NCI-H748 (cell line): ENCODE results near the gene EHMT1.
A peak's percentile ranks its signal among the peaks of the same experiment; 100 is the strongest.
"Not testable (repeated sequence)": the region's sequence is repeated elsewhere in the genome, so short reads cannot be mapped to it uniquely, and the experiment has no call there.

ENCODE experiments used
- DNase-seq: peaks from one replicate; lab custom pipeline; 2025; ENCODE audit not compliant: unreplicated experiment; lab: John Stamatoyannopoulos, UW

The EHMT1 gene

DNA sequence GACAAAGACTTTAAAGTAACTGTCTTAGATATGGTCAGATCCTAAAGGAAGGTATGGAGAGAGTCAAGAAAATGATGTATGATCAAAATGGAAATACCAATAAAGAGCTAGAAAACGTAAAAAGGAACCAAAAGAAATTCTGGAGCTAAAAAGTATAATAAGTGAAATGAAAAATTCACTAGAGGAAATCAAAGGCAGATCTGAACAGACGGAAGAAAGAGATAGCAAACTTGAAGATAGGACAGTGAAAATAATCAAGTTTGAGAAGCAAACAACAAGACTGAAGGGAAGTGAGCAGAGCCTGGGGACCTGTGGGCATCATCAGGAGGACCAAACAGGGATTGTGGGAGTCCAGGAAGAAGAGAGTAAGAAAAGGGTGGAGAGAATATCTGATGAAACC is 115.4 kb downstream of the EHMT1 start:
- no peak for DNase-seq

DNA sequence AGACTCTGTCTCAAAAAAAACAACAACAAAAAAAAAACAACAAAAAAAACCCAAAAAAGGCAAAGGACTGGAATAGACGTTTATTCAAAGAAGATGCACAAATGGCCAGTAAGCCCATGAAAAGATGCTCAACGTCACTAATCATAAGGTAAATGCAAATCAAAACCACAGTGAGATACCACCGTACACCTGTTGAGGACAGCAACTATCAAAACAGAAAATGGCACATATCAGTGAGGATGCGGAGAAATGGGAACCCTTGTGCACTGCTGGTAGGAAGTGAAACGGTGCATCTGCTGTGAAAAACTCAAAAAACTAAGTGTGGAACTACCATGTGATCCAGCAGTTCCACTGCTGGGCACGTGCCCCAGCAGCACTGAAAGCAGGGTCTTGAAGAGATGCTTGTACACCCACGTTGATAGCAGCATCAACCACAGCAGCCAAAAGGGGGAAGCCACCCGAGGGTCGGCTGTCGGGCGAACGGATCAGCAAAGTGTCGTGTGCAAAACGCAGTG is 119.4 kb downstream of the EHMT1 start:
- not testable (repeated sequence) for DNase-seq

DNA sequence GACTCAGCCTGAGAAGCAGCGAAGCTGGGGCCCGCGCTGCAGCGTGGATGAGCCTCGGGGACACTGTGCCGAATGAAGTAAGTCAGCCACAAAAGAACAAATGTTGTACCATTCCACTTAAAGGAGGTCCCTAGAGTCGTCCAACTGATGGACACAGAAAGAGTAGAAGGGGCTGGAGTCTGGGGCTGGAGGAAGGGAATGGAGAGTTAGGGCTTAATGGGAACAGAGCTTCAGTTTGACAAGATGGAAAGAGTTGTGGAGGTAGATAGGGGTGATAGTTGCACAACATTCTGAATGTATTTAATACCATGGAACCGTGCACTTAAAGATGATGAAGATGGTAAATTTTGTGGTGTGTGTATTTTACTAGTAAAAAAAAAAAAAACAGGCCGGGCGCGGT is 119.9 kb downstream of the EHMT1 start:
- no peak for DNase-seq

DNA sequence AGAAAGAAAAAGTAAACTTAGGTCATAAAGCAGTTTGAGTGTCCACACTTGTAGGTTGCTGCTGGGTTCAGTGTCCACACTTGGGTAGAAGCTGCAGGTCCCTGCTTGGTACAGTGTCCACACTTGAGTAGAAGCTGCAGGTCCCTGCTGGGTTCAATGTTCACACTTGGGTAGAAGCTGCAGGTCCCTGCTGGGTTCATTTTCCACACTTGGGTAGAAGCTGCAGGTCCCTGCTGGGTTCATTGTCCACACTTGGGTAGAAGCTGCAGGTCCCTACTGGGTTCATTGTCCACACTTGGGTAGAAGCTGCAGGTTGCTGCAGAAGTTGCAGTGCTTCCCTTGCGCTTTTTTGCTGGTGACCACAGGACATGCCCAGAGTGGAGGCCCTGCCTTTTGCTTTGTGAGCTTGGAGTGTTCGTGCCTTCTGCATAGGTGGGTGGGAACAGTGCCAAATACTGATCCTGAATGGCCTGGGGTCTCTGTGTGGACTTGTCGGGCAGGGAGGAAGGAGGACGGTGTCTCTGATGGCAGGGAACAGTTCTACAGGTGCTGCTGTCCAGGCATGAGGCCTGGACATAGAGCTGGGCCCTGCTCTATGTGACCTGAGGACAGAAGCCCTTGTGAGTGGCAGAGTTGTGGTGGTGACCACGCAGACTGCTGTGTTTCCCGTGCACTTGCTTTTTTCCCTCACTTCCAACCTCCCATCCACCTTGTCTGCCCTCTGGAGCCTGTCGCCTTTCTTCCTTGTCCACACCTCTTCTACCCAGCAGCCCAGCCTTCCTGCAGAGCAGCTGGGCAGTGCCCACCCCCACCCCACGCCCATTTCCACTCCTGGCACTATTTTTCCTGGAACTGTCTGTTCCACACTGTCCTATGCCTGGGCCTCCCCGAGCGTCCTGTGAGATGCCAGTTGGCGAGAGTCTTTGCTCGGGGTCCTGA is 120.8 kb downstream of the EHMT1 start:
- no peak for DNase-seq

DNA sequence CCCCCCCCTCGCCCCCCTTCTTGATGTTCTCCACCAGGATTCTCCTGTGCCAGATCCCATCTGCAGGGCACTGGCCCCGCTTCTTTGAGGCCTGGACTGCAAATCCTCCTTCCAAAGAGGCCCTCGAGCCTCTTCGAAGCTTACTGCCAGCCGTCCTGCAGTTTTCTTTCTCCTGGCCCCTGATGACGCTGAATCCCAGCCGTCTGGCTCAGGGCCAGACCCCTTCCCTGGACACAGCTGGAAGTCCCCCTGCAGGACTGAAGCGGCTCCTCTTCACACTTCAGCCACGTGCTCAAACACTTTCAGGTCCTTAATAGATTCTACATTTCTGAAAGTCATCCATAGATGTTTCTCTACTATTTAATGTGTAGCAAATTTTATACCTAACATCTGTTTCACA is 121.5 kb downstream of the EHMT1 start:
- peak; percentile 39 for DNase-seq

DNA sequence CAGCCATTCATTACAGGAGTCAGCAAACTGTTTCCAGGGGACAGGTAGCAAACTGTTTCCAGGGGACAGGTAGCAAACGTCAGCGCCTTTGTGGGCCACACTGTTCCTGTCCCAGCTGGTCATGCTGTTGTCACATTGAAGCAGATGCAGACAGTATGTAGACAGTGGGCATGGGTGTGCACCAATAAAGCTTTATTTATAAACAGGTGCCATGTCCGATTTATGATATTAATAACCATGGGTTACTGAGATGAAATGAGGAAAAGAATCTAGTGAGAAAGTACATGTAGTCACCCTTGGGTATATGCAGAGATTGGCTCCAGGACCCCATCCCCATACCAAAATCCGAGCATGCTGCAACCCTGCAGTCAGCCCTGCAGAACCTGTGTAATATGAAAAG is 122.5 kb downstream of the EHMT1 start:
- no peak for DNase-seq

DNA sequence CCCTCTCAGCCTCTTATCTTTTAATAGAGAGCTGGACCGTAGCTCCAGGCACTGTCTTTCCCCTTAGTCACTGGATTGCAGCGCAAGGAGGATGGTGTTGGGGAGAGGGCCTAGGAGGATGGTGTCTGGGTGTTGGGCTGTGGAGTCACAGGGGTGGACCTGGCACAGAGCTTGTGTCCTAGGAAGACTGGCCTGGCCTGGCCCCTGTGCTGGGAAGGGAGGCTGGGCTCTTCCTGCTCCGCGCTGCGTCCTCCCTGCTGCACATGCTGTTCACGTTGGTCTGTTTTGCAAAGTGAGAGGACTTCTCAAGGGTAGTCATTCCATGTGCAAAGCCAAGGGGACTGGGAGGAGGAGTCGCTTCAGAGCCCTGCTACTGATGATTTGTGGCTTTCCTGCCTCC is 123.9 kb downstream of the EHMT1 start:
- no peak for DNase-seq

DNA sequence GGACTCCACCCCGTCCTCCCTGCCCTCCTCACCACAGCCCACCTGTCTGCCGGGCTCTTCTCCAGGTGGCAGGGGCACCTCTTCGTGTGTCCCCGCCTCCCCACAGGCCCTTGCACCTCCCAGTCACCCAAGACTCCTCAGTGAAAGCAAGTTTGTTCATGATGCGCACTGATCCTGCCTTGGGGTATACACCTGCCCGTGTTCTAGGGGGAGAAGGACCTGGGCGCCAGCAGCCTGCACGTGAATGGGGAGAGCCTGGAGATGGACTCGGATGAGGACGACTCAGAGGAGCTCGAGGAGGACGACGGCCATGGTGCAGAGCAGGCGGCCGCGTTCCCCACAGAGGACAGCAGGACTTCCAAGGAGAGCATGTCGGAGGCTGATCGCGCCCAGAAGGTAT is 124.9 kb downstream of the EHMT1 start:
- no peak for DNase-seq

DNA sequence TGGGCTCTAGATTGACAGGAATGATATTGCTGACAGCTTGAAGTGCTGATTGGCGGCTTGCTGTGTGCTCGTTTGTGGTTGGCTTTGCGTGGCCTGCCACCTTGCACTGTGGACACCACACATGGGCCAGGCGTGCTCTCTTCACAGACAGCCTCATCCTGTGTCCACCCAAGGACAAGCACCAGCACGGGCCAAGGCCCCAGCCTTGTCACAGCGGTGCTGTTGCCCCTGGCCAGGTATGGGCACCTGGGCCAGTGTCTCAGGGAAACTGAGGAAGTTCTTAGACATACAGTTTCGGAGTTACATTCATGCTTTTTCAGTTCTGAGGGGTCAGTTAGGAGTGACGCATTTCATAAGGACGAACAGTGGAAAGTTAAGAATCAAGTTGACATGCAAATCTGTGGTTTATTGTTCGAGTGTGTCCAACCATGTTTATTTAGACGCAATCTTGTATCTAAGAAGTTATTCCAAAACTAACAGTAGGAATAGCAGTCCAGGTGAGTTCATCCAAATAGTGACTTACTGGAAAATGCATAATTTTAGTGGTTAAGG is 125.9 kb downstream of the EHMT1 start:
- no peak for DNase-seq

DNA sequence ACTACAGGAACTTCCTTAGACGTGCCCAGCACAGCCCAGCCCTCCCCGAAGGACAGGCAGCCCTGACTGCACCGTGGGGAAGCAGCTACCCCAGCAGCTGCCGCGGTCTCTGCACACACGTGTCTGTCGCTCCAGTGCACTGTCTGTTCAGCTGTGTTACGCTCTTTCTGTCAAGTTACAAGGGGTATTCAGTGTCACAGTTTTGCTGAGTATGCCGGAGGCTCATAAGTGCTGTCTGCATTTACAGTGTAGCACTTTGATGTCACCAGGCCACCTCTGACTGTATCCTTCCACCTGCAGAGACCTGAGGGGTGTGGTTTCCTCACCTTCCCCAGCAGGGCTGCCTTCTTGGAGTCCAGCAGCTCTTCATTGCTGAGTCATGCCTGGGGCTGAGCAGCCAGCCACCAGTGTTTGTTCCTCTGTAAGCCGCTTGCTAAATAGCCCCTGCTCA is 126.8 kb downstream of the EHMT1 start:
- no peak for DNase-seq

DNA sequence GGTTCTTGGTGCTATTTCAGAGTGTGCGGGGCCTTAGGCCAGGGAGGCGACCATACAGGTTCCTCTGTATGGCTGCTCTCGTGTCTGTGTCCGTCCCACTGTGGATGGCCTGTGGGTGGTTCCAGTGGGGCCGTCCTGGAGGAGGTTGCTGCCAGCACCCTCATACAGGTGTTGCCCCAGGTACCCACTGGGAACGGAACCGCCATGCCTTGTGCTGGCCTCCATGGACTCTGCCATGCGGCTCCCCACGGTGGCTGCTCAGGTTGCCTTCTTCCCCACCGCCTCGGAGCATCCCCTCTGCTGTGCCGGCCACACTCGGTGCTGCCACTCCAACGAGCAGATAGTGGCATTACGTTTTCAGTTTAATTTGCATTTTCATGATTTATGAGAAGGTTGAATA is 129.5 kb downstream of the EHMT1 start:
- no peak for DNase-seq

DNA sequence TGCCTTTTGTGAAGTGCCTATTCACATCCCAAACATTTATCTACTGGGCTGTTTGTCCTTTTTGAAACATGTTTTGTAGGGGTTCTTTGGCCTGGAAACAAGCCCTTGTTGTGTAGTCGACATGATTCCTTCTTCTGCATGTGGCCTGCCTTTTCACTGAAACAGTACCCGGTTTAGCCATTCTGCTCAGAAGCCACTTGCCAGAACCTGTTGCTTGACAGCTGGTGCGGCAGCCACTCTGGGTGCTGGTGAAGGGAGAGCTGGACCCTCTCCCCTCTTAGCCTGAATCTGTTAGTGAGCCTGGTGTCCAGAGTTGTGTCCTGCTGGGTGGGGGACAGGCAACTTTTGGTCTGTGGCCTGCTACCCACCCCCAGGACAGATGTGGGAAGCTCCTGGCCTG is 129.9 kb downstream of the EHMT1 start:
- DNase-seq: no peak

DNA sequence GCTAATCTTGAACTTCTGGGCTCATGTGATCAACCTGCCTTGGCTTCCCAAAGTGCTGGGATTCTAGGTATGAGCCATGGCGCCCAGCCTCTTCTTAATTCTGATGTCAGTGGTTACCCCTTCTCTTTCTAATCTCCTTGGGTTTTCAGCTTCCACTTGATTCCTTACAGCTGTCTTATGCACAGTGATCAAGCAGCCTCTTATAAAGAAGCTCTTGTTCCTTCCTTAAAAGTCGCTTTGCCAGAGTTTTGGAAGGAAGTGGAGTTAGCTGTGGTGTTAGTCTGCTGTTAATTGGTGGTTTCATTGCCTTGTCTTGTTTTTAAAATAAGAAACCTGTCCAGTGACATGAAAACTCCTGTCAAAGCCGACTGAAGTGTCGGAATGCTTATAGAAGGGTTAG is 130.7 kb downstream of the EHMT1 start:
- DNase-seq: no peak

DNA sequence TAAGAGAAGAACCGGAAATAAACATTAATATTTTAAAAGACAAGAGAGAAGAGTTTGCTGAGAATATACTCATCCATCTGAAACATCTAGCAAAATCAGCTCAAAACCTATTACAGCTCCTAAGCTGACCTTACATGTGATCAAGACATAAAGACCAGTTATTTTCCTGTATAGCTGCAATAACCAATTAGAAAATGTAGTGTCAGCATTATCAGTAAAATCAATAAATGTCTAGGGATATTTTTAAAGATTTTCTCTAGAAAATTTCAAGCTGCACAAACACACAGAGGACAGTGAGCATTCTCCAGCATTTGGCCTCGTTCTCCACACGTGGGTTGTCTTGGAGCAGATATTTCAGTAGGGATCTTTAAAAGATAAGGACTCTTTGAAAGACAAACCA is 131.2 kb downstream of the EHMT1 start:
- DNase-seq: no peak

DNA sequence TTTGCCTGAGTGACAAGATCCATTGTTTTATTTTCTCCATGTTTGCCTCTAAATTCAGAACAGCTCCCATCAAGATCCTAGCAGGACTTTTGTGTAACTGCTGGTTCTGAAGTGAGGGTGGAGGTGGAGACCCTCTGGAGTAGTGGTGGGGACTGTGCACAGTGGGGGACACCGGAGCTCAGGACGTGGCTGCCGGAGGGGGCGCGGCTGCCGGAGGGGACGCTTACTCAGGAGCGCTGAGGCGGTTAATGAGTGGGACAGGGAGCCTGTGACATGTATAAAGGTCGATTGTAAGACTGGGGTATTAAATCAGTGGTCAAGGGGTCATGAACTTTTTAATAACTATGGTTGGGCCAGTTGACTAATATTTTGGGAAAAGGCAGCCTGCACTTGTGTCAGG is 131.8 kb downstream of the EHMT1 start:
- no peak for DNase-seq

DNA sequence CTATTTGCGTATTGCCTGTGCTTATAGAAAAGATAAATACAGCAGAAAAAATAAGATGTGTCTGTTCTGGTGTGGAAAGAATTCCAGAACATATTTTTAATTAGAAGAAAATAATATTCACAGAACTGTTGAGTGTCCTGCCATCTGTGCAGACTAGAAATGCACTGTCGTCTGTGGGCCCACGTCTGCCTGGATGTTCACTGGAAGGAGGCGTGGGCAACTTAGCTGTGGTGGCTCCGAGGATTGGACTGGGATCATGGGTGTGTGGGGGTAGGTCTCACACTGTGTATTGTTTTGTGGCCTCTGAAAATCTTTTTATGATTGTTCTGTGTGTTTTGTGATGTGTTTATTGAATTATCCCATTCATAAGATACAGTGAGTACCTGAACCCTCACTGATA is 132.8 kb downstream of the EHMT1 start:
- DNase-seq: no peak

DNA sequence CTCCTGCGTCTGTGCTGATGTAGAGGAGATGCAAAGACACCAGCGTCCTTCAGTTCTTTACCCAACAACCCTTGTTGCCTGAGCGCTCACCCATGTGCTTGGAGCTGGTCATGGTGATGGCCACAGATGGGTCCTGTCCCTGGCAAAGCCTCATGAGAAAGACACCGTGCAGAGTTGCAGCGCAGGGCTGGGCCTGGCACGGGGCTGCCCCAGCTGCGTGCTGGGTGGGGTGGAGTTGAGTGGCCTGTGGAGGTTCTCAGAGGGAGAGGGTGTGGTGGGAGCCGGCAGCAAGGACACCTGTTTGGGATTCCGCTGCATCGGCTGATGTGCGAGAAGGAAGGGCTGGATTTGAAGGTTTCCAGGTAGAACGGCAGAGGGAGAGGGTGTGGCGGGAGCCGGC is 133.6 kb downstream of the EHMT1 start:
- no peak for DNase-seq

DNA sequence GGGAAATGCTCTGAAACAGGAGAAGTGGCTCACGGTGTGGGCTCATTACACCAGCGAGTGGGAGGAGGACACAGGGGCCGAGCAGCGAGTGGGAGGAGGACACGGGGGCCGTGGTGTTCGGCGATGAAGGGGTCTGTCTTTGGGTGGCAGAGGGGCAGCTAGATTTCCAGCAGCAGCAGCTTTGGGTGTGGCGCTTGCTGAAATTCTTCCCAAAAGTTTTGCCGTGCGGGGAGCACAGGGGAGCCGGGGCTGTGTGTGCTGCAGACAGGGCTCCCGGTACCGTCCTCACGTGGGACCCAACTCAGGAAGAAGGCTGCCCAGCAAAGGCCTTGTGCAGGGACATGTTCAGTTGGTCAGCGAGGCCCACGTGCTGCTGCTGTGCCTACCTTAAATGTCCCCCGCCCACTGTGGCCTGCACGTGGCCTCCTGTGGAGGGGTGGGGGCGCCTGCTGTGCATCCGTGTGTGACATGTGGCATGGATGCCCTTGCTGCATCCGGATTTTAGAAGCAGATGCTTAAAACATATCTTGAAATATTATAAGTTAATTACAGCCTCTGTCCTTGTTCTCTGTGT is 134.5 kb downstream of the EHMT1 start:
- DNase-seq: no peak

DNA sequence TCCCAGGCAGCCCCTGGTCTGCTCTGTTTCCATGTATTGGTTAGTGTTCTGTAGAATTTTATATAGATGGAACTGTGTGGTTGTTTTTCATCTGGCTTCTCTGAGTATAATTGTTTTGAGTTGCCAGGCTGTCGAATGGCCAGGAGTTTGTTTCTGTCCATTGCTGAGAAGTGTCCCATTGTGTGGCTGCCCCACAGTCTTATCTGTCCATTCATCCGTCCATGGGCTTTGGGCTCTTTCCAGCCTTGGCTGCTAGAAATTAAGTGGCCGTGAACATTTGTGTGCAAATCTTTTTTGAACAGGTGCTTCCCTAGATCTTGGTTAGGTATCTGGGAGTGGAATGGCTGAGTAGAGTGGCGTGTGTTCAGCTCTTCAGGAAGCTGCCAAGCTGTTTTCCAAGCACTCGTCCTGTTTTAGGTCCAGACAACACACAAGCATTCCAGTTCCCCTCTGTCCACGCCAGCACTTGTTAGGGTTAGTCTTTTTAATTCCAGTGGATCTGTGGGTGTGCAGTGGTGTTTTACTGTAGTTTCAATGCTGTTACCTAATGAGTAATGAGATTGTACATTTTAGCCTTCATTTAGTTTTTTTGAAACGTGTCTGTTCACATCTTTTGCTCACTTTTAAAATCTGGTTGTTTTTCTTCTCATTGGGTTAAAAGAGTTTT is 136.6 kb downstream of the EHMT1 start:
- no peak for DNase-seq

DNA sequence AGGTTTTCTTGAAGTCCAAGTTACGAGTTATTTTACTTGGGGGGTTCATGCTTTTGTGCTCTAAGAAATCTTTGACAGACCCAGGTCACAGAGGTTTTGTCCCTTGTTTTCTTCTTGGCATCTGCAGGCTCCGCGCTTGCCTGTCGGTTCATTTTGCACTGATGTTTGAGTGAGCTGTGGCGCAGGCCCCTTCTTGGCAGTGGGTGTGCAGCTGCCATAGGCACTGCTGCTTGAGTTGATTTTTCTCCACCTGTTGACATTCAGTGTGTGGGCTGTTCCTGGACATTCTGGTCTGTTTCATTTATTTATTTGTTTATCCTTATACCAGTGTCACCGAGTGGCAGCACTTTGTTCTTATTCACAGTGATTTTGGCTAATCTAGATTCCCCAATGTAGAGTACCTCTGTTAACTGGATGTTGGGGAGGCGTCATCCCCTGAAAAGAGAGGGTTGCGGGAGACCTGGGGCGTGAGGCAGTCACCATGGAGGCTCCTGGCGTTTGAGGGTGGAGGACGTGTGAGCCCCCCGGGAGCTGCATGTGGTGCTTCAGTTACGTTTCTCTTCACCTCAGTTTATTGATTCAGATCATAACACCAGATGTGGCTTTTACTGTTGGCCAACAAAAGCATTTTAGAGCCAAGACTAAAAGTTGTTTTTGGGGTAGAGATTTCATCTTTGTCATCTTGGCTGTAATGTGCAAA is 137.4 kb downstream of the EHMT1 start:
- DNase-seq: no peak

DNA sequence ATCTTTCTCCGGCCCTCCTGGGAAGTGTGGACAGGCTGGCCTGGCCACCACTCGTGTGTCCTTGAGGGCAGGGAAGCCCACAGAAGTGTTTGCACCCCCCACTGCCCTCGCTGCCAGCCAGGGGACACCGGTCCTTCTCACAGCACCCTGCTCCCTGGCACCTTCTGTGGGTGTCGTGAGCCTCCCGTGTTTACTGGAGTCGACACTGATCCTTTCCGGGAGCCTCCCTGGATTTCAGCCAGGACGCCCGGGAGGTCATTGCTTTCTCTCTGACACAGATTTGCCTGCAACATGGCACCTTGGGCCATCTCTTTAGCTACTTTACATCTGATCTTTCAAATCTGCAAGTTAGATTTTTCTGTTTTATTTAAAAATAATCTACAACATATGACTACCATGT is 138.3 kb downstream of the EHMT1 start:
- no peak for DNase-seq
